Neural crest cell (in vitro differentiated cells): ENCODE results near the gene DPEP2. TPM values are rescaled to one million over a fixed set of nuclear protein-coding genes. Genes with fewer than 3 reads are reported as not detected.
"Not testable (repeated sequence)": the region's sequence is repeated elsewhere in the genome, so short reads cannot be mapped to it uniquely, and the experiment has no call there.

ENCODE experiments used
- DNase-seq: peaks from one replicate; pipeline ENCODE4 v3.0.0; 2021; ENCODE audit warnings: low read depth, mixed read lengths, low spot score
- H3K27ac Mint-ChIP-seq: one replicate; pipeline ENCODE4 v1.8.0; 2021; ENCODE audit warnings: mild to moderate bottlenecking, mixed read lengths; ENCODE audit not compliant: unreplicated experiment
- H3K27me3 Mint-ChIP-seq: 2 replicates; pipeline ENCODE4 v1.8.0; 2021; ENCODE audit warnings: low read depth, mild to moderate bottlenecking, mixed read lengths
- H3K36me3 Mint-ChIP-seq: 2 replicates; pipeline ENCODE4 v1.8.0; 2021; ENCODE audit warnings: low read depth, mild to moderate bottlenecking, mixed read lengths
- H3K4me1 Mint-ChIP-seq: 2 replicates; pipeline ENCODE4 v1.8.0; 2021; ENCODE audit warnings: mixed read lengths
- H3K4me3 Mint-ChIP-seq: one replicate; pipeline ENCODE4 v1.8.0; 2021; ENCODE audit warnings: mild to moderate bottlenecking, mixed read lengths
- H3K9me3 Mint-ChIP-seq: 2 replicates; pipeline ENCODE4 v1.8.0; 2021; ENCODE audit warnings: mixed read lengths
- CTCF ChIP-seq: fragments of 200-600 bp; sonication (generic); conservative IDR thresholded peaks from 2 replicates; pipeline ENCODE4 v1.5.0; 2021; ENCODE audit warnings: antibody characterized with exemption, mild to moderate bottlenecking
- total RNA-seq: library from RNA; stranded (reverse); gene quantifications from 2 replicates; pipeline ENCODE4 v1.2.1, GENCODE V29; 2021

Gene DPEP2
- total RNA-seq, 1 donor from 2014 or later, result not detected

- Mint-ChIP-seq H3K4me1 (no peaks in the 10 kb centered on the region), H3K27me3 (no peaks in the 10 kb centered on the region), H3K36me3 (no peaks in the 10 kb centered on the region), H3K9me3 (no peaks in the 10 kb centered on the region), H3K4me3 (no peak overlapping the region), H3K27ac (no peak overlapping the region)
- TF ChIP-seq CTCF, result no peak
- DNase-seq, result no peak
Observed at GRCh38 chr16:68000450-68000849, 1.2 kb upstream of the DPEP2 start.

GRCh38 chr16:67999985-68000384, 701 bp upstream of the DPEP2 start:
- no peaks in the 10 kb centered on the region for H3K4me1 Mint-ChIP-seq
- H3K27ac Mint-ChIP-seq, result no peak overlapping the region
- no peaks in the 10 kb centered on the region for H3K36me3 Mint-ChIP-seq
- no peaks in the 10 kb centered on the region for H3K27me3 Mint-ChIP-seq
- H3K4me3 Mint-ChIP-seq, result no peak overlapping the region
- no peak for TF ChIP-seq CTCF
- H3K9me3 Mint-ChIP-seq, result no peaks in the 10 kb centered on the region
- no peak for DNase-seq

GRCh38 chr16:67998231-67998778, 979 bp downstream of the DPEP2 start:
- H3K27ac Mint-ChIP-seq, H3K27me3 Mint-ChIP-seq, H3K4me3 Mint-ChIP-seq, H3K4me1 Mint-ChIP-seq, H3K9me3 Mint-ChIP-seq, H3K36me3 Mint-ChIP-seq, DNase-seq: not testable (repeated sequence)

GRCh38 chr16:67996666-67997065, 2.6 kb downstream of the DPEP2 start:
- TF ChIP-seq CTCF, result no peak
- Mint-ChIP-seq H3K27ac (no peak overlapping the region), H3K4me1 (no peaks in the 10 kb centered on the region), H3K27me3 (no peaks in the 10 kb centered on the region), H3K9me3 (no peaks in the 10 kb centered on the region), H3K36me3 (no peaks in the 10 kb centered on the region), H3K4me3 (no peak overlapping the region)
- no peak for DNase-seq

- H3K36me3 Mint-ChIP-seq, result no peaks in the 10 kb centered on the region
Observed at GRCh38 chr16:67995423-67995822, 3.9 kb downstream of the DPEP2 start.

GRCh38 chr16:67994040-67994408, 5.3 kb downstream of the DPEP2 start:
- DNase-seq, H3K27me3 Mint-ChIP-seq, H3K4me1 Mint-ChIP-seq, H3K4me3 Mint-ChIP-seq, H3K36me3 Mint-ChIP-seq, H3K27ac Mint-ChIP-seq, H3K9me3 Mint-ChIP-seq: not testable (repeated sequence)

More at GRCh38 chr16:67995423-67995822, 3.9 kb downstream of the DPEP2 start:
- no peak for TF ChIP-seq CTCF
- H3K27ac Mint-ChIP-seq, result no peak overlapping the region
- no peaks in the 10 kb centered on the region for H3K9me3 Mint-ChIP-seq
- H3K4me3 Mint-ChIP-seq, result no peak overlapping the region
- DNase-seq, result no peak
- H3K4me1 Mint-ChIP-seq, result no peaks in the 10 kb centered on the region
- H3K27me3 Mint-ChIP-seq, result no peaks in the 10 kb centered on the region
